Erythroblast (primary cell): Measurements from ENCODE around the gene PDGFD.

Experiments used
- GATA1 ChIP-seq: IDR thresholded peaks from 2 replicates; pipeline ENCODE4 v1.6.1; 2011; ENCODE audit warnings: low read depth, mild to moderate bottlenecking, control low read depth, low read length, moderate library complexity
- POLR2A ChIP-seq: IDR thresholded peaks from 2 replicates; pipeline ENCODE4 v1.6.1; 2011; ENCODE audit warnings: mild to moderate bottlenecking, low read length

- no peak for TF ChIP-seq POLR2A
- TF ChIP-seq GATA1: no peak
These were observed 280.1 kb downstream of the PDGFD start for GRCh38 chr11:103883856-103884255.
